OCI-LY3 (cell line): ENCODE results near the gene MAL.

Experiments
- H2AFZ ChIP-seq: fragments of 200-600, 300-600 bp; shearing (Covaris generic); 2 replicates; pipeline ENCODE4 v1.6.0; 2014; ENCODE audit warnings: antibody characterized with exemption, low read depth, low read length
- H3K27ac ChIP-seq: fragments of 200-600, 300-600 bp; sonication (generic); 2 replicates; pipeline ENCODE4 v1.5.1; 2014; ENCODE audit warnings: mild to moderate bottlenecking, low read length, moderate library complexity, mixed read lengths
- H3K27me3 ChIP-seq: fragments of 200-600, 300-600 bp; sonication (generic); 2 replicates; pipeline ENCODE4 v1.6.1; 2014; ENCODE audit warnings: low read depth, low read length, mixed read lengths
- H3K36me3 ChIP-seq: fragments of 200-600, 300-600 bp; sonication (generic); replicated peaks from 2 replicates; pipeline ENCODE3; 2014; ENCODE audit warnings: low read depth, low read length, mixed read lengths
- H3K4me1 ChIP-seq: fragments of 300-600, 200-600 bp; sonication (generic); 2 replicates; pipeline ENCODE4 v1.6.1; 2014; ENCODE audit warnings: low read length, mixed read lengths
- H3K4me2 ChIP-seq: fragments of 200-600, 300-600 bp; sonication (generic); 2 replicates; pipeline ENCODE4 v1.6.1; 2014; ENCODE audit warnings: low read length, mixed read lengths
- H3K4me3 ChIP-seq: fragments of 300-600, 200-600 bp; sonication (generic); 2 replicates; pipeline ENCODE4 v1.5.1; 2014; ENCODE audit warnings: antibody characterized with exemption, mild to moderate bottlenecking, low read length, moderate library complexity
- H3K79me2 ChIP-seq: fragments of 300-600, 200-600 bp; shearing (Covaris generic); 2 replicates; pipeline ENCODE4 v1.6.1; 2014; ENCODE audit warnings: mild to moderate bottlenecking, low read length, mixed read lengths
- H3K9ac ChIP-seq: fragments of 300-600, 200-600 bp; shearing (Covaris generic); 2 replicates; pipeline ENCODE4 v1.6.0; 2014; ENCODE audit warnings: mild to moderate bottlenecking, low read length, moderate library complexity
- H3K9me3 ChIP-seq: fragments of 200-600, 300-600 bp; shearing (Covaris generic); 2 replicates; pipeline ENCODE4 v1.6.1; 2014; ENCODE audit warnings: low read length, mixed read lengths; ENCODE audit not compliant: insufficient read depth
- H4K20me1 ChIP-seq: fragments of 200-600, 300-600 bp; sonication (generic); 2 replicates; pipeline ENCODE4 v1.6.1; 2016; ENCODE audit warnings: low read length, mixed read lengths; ENCODE audit not compliant: insufficient read depth
- EZH2phosphoT487 ChIP-seq: fragments of 200-600 bp; shearing (Covaris generic); IDR thresholded peaks from 2 replicates; pipeline ENCODE4 v1.6.1; 2018; ENCODE audit warnings: antibody characterized with exemption, mixed run types, low read depth
- TF ChIP-seq, protein P1 (sequence below): fragments of 200-600, 300-600 bp; sonication (generic); IDR thresholded peaks from 2 replicates; pipeline ENCODE4 v1.5.1; 2014; ENCODE audit warnings: antibody characterized with exemption, low read length, low read depth

MAL gene

GRCh38 chr2:95039978-95040377 is 14.5 kb downstream of the MAL start:
- H3K27me3 ChIP-seq: 0 out of 2 replicates have a peak, but pooled peaks cover 3% of the 10 kb centered on the region
- no peaks in the 10 kb centered on the region for H3K36me3 ChIP-seq
- no peak overlapping the region for H3K4me2 ChIP-seq
- no peaks in the 10 kb centered on the region for H3K79me2 ChIP-seq
- no peak overlapping the region for H3K27ac ChIP-seq
- H3K9me3 ChIP-seq: no peaks in the 10 kb centered on the region
- H3K9ac ChIP-seq: no peak overlapping the region
- H3K4me1 ChIP-seq: peaks cover 4% of the 10 kb centered on the region
- no peak overlapping the region for H2AFZ ChIP-seq
- no peak overlapping the region for H3K4me3 ChIP-seq
- TF ChIP-seq EZH2phosphoT487: no peak
- TF ChIP-seq, protein P1, sequence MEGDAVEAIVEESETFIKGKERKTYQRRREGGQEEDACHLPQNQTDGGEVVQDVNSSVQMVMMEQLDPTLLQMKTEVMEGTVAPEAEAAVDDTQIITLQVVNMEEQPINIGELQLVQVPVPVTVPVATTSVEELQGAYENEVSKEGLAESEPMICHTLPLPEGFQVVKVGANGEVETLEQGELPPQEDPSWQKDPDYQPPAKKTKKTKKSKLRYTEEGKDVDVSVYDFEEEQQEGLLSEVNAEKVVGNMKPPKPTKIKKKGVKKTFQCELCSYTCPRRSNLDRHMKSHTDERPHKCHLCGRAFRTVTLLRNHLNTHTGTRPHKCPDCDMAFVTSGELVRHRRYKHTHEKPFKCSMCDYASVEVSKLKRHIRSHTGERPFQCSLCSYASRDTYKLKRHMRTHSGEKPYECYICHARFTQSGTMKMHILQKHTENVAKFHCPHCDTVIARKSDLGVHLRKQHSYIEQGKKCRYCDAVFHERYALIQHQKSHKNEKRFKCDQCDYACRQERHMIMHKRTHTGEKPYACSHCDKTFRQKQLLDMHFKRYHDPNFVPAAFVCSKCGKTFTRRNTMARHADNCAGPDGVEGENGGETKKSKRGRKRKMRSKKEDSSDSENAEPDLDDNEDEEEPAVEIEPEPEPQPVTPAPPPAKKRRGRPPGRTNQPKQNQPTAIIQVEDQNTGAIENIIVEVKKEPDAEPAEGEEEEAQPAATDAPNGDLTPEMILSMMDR: no peak
- H4K20me1 ChIP-seq: no peaks in the 10 kb centered on the region

DNA sequence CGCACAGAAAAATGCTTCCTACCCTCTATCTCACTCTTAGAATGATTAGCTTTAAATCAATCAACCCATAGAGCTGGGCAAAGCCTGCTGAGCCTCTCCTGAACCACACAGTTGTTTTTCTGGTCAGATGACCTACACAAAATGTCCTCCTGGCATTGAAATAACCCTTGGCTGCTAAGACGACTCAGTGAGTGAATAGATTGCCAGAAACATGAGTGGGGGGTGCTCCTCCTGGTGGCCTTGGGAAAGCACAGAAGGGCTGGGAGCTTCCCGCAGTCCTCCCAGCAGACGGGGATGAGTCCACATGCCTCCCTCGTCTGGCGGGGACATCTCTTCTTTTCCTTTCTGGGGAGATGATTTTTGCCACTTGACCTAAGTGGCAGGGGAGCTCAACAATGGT is 14.9 kb downstream of the MAL start:
- H3K4me3 ChIP-seq: no peak overlapping the region
- H3K9ac ChIP-seq: no peak overlapping the region
- 0 out of 2 replicates have a peak, but pooled peaks cover 3% of the 10 kb centered on the region for H3K27me3 ChIP-seq
- H3K79me2 ChIP-seq: no peaks in the 10 kb centered on the region
- no peak overlapping the region for H3K4me2 ChIP-seq
- no peaks in the 10 kb centered on the region for H4K20me1 ChIP-seq
- H3K36me3 ChIP-seq: no peaks in the 10 kb centered on the region
- no peak for TF ChIP-seq EZH2phosphoT487
- TF ChIP-seq, protein P1: no peak
- H3K27ac ChIP-seq: no peak overlapping the region
- no peaks in the 10 kb centered on the region for H3K9me3 ChIP-seq
- H3K4me1 ChIP-seq: no peaks in the 10 kb centered on the region
- H2AFZ ChIP-seq: no peak overlapping the region

DNA sequence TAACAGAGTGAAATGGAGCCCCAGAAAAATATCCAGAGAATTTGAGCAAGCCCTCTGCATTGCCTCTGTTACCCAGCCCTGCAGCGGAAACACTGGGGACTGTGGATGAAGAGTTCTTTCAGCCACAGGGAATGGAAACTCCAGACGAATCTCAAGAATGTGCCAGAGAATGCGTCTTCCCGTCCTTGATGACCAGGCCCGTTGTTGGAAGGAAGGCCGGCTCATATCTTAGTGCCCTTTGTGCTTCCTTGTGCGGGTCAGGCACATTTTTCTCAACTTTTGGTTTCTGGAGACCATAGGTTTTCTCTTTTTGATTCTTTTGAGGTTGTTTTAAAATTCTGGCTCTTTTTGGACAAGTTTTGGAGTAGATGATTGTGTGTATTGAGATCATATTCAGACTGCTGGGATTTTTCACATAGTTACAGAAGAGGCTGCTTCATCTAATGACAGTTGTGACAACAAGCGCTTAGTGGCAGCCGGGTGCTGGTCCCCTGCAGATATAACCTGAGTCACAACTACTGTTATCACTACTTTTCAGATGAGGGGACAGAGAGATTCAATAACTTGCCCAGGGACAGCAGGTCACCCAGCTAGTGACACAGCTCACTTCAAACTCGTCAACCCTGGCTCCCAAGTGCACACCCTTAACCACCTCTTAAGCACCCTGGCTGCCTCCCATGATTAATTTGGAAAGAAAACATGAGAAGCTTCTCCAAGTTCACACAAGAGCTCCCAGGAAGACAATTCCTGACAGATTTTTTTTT is 15.7 kb downstream of the MAL start:
- Histone ChIP-seq H3K4me1 (no peaks in the 10 kb centered on the region), H2AFZ (no peak overlapping the region), H3K9me3 (no peaks in the 10 kb centered on the region), H3K79me2 (no peaks in the 10 kb centered on the region), H3K27ac (no peak overlapping the region), H3K36me3 (no peaks in the 10 kb centered on the region), H3K9ac (no peak overlapping the region), H3K4me3 (no peak overlapping the region), H3K27me3 (0 out of 2 replicates have a peak, but pooled peaks cover 3% of the 10 kb centered on the region), H4K20me1 (no peaks in the 10 kb centered on the region), H3K4me2 (no peak overlapping the region)
- no peak for TF ChIP-seq EZH2phosphoT487
- TF ChIP-seq, protein P1: no peak

DNA sequence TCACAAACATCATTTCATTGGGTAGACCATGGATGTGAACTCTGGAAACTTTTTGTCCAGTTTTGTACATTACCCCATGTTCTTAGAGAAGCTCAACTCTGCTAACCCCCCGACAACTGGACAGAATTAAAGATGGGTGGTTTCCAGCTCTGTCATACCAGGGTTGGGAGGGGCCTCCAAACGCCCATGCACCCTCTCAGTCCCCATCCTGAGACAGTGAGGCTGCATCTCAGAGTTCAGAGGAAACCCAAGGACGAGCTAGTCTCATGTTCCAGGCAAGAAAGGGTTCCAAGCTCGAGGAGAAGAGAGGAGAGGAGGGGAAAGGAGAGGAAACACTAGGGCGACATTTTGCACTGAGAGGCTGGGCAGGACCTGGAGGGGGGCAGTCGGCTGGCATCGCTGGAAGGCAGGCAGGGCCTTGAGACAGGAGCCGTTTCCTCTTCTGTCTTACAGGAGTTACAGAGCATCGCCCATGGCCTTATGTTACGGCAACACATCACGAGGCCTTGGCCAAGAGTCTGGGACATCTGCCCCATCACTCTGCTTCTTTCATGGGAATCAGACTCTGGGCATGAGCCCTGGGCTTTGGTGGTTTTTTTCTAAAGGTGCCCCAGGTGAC is 16.4 kb downstream of the MAL start:
- H3K79me2 ChIP-seq: no peaks in the 10 kb centered on the region
- TF ChIP-seq, protein P1: no peak
- TF ChIP-seq EZH2phosphoT487: no peak
- no peak overlapping the region for H2AFZ ChIP-seq
- no peaks in the 10 kb centered on the region for H3K36me3 ChIP-seq
- H3K4me2 ChIP-seq: no peak overlapping the region
- H3K9ac ChIP-seq: no peak overlapping the region
- H4K20me1 ChIP-seq: no peaks in the 10 kb centered on the region
- H3K27me3 ChIP-seq: 0 out of 2 replicates have a peak, but pooled peaks cover 3% of the 10 kb centered on the region
- no peaks in the 10 kb centered on the region for H3K9me3 ChIP-seq
- H3K27ac ChIP-seq: no peak overlapping the region
- H3K4me1 ChIP-seq: no peaks in the 10 kb centered on the region
- H3K4me3 ChIP-seq: no peak overlapping the region
